Measurements from ENCODE around the gene PHB1. TPM values are rescaled to one million over a fixed set of nuclear protein-coding genes. Genes with fewer than 3 reads are reported as not detected.
"Not testable (repeated sequence)": the region's sequence is repeated elsewhere in the genome, so short reads cannot be mapped to it uniquely, and the experiment has no call there.

Gene PHB1
- total RNA-seq, 2 experiments from 2014 or later: 481 to 482 TPM

- ChIA-PET POLR2A (no interaction called here), CTCF (interaction anchor here (1.0 kb wide), 1 partner anchor 116 kb away, joined by 3 read pairs; no protein-coding TSS in a partner anchor)
Observed at GRCh38 chr17:49440581-49440980, 25.9 kb upstream of the PHB1 start.

- CTCF ChIA-PET: interaction anchor here (1.0 kb wide), 2 partner anchors 117 kb away, joined by 3 read pairs; no protein-coding TSS in a partner anchor
- POLR2A ChIA-PET: no interaction called here
Observed at GRCh38 chr17:49439673-49440571, 25.2 kb upstream of the PHB1 start.

- ChIA-PET POLR2A (no interaction called here), CTCF (interaction anchor here (1.0 kb wide), 1 partner anchor 117 kb away, joined by 3 read pairs; no protein-coding TSS in a partner anchor)
Observed at GRCh38 chr17:49439305-49439672, 24.6 kb upstream of the PHB1 start.

- ChIA-PET POLR2A (no interaction called here), CTCF (interaction anchor here (1.0 to 1.5 kb wide), 2 partner anchors 118 kb away, joined by 3 to 6 read pairs; no protein-coding TSS in a partner anchor)
Observed at GRCh38 chr17:49438436-49439278, 24.0 kb upstream of the PHB1 start.

GRCh38 chr17:49437696-49438435 is 23.2 kb upstream of the PHB1 start:
- ChIA-PET CTCF (interaction anchor here (1.1 to 1.5 kb wide), 2 partner anchors 119 to 127 kb away, joined by 3 to 6 read pairs; no protein-coding TSS in a partner anchor), POLR2A (no interaction called here)

- ChIA-PET CTCF (interaction anchor here (0.7 to 6.4 kb wide), 7 partner anchors 10 to 177 kb away, joined by 3 to 56 read pairs (median 4); partner anchors contain the start of gene NGFR), POLR2A (interaction anchor here (0.5 kb wide), 1 partner anchor 650 kb away, joined by 4 read pairs; no protein-coding TSS in a partner anchor)
Observed at GRCh38 chr17:49436174-49436573, 21.5 kb upstream of the PHB1 start.

GRCh38 chr17:49435671-49436029 is 21.0 kb upstream of the PHB1 start:
- ChIA-PET POLR2A (interaction anchor here (0.5 to 0.6 kb wide), 2 partner anchors 102 to 651 kb away, joined by 4 read pairs; no protein-coding TSS in a partner anchor), CTCF (interaction anchor here (1.1 to 6.4 kb wide), 7 partner anchors 10 to 121 kb away, joined by 3 to 56 read pairs (median 4); partner anchors contain the start of genes NGFR and PHB1)

- POLR2A ChIA-PET: interaction anchor here (0.6 kb wide), 1 partner anchor 102 kb away, joined by 4 read pairs; no protein-coding TSS in a partner anchor
Observed at GRCh38 chr17:49434821-49435670, 20.4 kb upstream of the PHB1 start.

GRCh38 chr17:49433000-49433694 is 18.5 kb upstream of the PHB1 start:
- POLR2A ChIA-PET: no interaction called here
- CTCF ChIA-PET: interaction anchor here (0.6 to 6.4 kb wide), 4 partner anchors 124 to 358 kb away, joined by 3 to 56 read pairs (median 3); no protein-coding TSS in a partner anchor

More at GRCh38 chr17:49434821-49435670, 20.4 kb upstream of the PHB1 start:
- CTCF ChIA-PET: interaction anchor here (0.6 to 6.4 kb wide), 11 partner anchors 9 to 227 kb away, joined by 3 to 56 read pairs (median 3); partner anchors contain the start of genes NGFR and PHB1

GRCh38 chr17:49431743-49432142 is 17.1 kb upstream of the PHB1 start:
- CTCF ChIA-PET: interaction anchor here (6.4 kb wide), 1 partner anchor 125 kb away, joined by 56 read pairs; no protein-coding TSS in a partner anchor
- POLR2A ChIA-PET: no interaction called here

GRCh38 chr17:49425004-49425286 is 10.3 kb upstream of the PHB1 start:
- ChIA-PET CTCF (interaction anchor here (0.6 to 2.3 kb wide), 4 partner anchors 10 to 145 kb away, joined by 3 to 8 read pairs (median 4); no protein-coding TSS in a partner anchor), POLR2A (no interaction called here)

GRCh38 chr17:49424276-49425003 is 9.8 kb upstream of the PHB1 start:
- CTCF ChIA-PET: interaction anchor here (0.6 to 1.7 kb wide), 3 partner anchors 29 to 146 kb away, joined by 3 to 5 read pairs (median 3); no protein-coding TSS in a partner anchor
- POLR2A ChIA-PET: not testable (repeated sequence)

- ChIA-PET CTCF (no interaction called here), POLR2A (no interaction called here)
Observed at GRCh38 chr17:49422714-49423113, 8.0 kb upstream of the PHB1 start.

- CTCF ChIA-PET: not testable (repeated sequence)
Observed at GRCh38 chr17:49419761-49420160, 5.1 kb upstream of the PHB1 start.

GRCh38 chr17:49418754-49419740 is 4.4 kb upstream of the PHB1 start:
- POLR2A ChIA-PET, CTCF ChIA-PET: not testable (repeated sequence)

More at GRCh38 chr17:49419761-49420160, 5.1 kb upstream of the PHB1 start:
- POLR2A ChIA-PET: not testable (repeated sequence)

GRCh38 chr17:49414271-49414621 is 436 bp downstream of the PHB1 start:
- ChIA-PET CTCF (interaction anchor here (0.5 to 4.8 kb wide), 6 partner anchors 21 to 193 kb away, joined by 3 to 33 read pairs (median 3); no protein-coding TSS in a partner anchor), POLR2A (interaction anchor here (0.7 kb wide), 1 partner anchor 335 kb away, joined by 3 read pairs; no protein-coding TSS in a partner anchor)

All from activated CD8-positive, alpha-beta memory T cell treated with anti-CD3 and anti-CD28 coated beads for 36 hours (primary cell).